ENCODE measurements around the gene OPCML. TPM values are rescaled to one million over a fixed set of nuclear protein-coding genes. Genes with fewer than 3 reads are reported as not detected.

OPCML gene
- total RNA-seq, 3 donors from 2014 or later: not detected

DNA sequence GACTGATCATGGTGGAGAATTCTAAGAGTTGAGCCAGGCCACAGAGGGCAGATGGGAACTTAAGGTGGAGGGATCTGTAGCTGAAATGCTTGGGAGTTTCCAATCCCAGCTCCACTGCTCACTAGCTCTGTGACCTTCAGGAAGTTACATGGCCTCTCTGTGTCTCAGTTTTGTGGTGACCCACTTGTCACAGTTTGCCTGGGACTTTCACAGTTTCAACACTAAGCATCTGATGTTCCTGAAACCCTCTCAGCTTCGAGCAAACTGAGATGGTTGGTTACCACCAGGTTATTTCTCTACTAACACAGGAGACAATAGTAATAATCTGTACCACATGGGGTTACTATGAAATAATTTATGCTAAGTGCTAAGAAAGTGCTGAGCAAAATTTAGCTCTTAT lies 505.3 kb downstream of the OPCML start:
- peaks cover 2% of the 10 kb centered on the region for H3K27me3 Mint-ChIP-seq (ENCODE audit: low read depth)

DNA sequence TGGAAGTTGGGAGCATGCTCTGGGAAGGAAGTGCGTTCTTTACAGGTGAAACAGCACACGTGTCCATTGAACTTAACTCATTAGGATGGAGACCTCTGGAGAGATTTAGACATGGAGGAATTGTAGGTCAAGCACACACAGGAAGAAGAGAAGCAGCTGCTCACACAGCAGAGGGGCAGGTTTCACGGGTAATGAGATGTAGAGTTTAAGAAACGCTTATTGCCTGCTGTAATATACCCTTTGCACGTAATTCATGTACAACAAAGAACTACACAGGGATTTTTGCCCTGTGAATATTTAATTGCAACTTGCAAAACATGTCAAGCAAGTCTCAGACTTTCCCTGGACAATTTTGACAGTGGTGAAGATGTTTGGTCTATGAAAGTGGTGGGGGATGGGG lies 508.0 kb downstream of the OPCML start:
- Mint-ChIP-seq H3K36me3 (ENCODE audit: insufficient read depth) (no peaks in the 10 kb centered on the region), H3K4me1 (ENCODE audit: low read depth) (no peaks in the 10 kb centered on the region), H3K4me3 (no peak overlapping the region), H3K27me3 (ENCODE audit: low read depth) (peaks cover 4% of the 10 kb centered on the region), H3K9me3 (peaks cover 4% of the 10 kb centered on the region)
- DNase-seq (no peak), ATAC-seq (no peak)

More for the DNA sequence above, 505.3 kb downstream of the OPCML start:
- DNase-seq (no peak), ATAC-seq (no peak)
- H3K9me3 Mint-ChIP-seq: peaks cover 4% of the 10 kb centered on the region
- no peaks in the 10 kb centered on the region for H3K4me1 Mint-ChIP-seq (ENCODE audit: low read depth)
- H3K36me3 Mint-ChIP-seq (ENCODE audit: insufficient read depth): no peaks in the 10 kb centered on the region
- H3K4me3 Mint-ChIP-seq: no peak overlapping the region

DNA sequence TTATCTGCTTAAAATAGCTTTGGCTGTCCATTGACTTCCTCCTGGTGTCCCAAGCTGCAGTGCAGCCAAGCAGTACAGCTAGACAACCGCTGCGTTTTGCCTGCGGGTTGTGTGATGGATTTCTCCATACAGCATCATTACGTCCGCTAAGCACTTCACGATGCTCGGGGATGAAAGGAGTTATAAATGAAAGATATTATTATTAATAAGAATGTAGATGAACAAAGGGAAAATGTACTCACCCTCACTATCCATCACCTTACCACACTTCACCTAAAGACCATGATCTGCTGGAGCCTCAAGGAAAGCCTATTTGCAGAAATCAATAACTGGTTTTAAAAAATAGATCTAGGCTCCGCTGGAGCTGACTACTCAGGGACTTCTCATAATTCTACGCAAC lies 509.1 kb downstream of the OPCML start:
- no peak overlapping the region for H3K4me3 Mint-ChIP-seq
- no peak for DNase-seq

DNA sequence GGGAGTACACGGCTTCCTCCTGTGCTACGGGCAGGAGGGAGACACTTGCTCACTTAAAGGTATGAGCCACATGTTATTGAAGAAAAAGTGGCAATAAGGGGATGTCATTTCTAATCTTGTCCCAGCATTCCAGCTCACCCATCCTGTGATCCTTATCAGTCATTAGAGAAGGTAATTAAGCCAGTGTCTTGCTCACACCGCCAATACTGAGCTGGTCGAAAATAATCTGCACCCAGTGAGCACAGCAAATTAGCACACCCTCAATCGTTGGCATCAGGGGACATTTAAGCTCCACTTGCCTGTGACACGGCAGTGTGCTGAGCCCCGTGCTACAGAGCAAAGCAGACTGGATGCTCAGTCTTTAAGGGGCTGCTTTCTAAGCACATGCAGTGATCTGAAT lies 510.7 kb downstream of the OPCML start:
- H3K36me3 Mint-ChIP-seq (ENCODE audit: insufficient read depth): no peaks in the 10 kb centered on the region
- DNase-seq (no peak), ATAC-seq (no peak)
- H3K4me1 Mint-ChIP-seq (ENCODE audit: low read depth): no peaks in the 10 kb centered on the region
- peaks cover 3% of the 10 kb centered on the region for H3K9me3 Mint-ChIP-seq
- peaks cover 4% of the 10 kb centered on the region for H3K27me3 Mint-ChIP-seq (ENCODE audit: low read depth)
- no peak overlapping the region for H3K4me3 Mint-ChIP-seq

More for the DNA sequence above, 509.1 kb downstream of the OPCML start:
- ATAC-seq: no peak
- no peaks in the 10 kb centered on the region for H3K4me1 Mint-ChIP-seq (ENCODE audit: low read depth)
- no peaks in the 10 kb centered on the region for H3K36me3 Mint-ChIP-seq (ENCODE audit: insufficient read depth)
- peaks cover 4% of the 10 kb centered on the region for H3K27me3 Mint-ChIP-seq (ENCODE audit: low read depth)
- peaks cover 4% of the 10 kb centered on the region for H3K9me3 Mint-ChIP-seq

DNA sequence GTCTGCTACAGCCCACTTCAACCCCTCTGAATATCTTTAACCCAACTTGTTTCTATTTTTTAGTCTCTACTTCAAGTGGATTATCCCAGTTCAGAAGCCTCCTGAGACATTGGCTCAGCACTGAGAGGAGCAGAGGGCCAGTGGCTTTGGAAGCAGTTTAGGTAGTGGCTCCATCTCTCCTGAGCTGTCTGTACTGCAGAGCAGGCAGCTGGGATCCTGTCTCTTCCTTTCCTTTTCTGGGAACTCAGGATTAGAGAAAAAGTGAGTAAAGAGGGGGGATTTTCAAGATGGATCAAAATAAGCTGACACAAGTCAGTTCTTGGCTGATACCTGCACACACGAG lies 512.0 kb downstream of the OPCML start:
- no peaks in the 10 kb centered on the region for H3K4me1 Mint-ChIP-seq (ENCODE audit: low read depth)
- H3K27me3 Mint-ChIP-seq (ENCODE audit: low read depth): peaks cover 2% of the 10 kb centered on the region
- ATAC-seq (no peak), DNase-seq (no peak)
- no peaks in the 10 kb centered on the region for H3K9me3 Mint-ChIP-seq
- no peak overlapping the region for H3K4me3 Mint-ChIP-seq
- no peaks in the 10 kb centered on the region for H3K36me3 Mint-ChIP-seq (ENCODE audit: insufficient read depth)

DNA sequence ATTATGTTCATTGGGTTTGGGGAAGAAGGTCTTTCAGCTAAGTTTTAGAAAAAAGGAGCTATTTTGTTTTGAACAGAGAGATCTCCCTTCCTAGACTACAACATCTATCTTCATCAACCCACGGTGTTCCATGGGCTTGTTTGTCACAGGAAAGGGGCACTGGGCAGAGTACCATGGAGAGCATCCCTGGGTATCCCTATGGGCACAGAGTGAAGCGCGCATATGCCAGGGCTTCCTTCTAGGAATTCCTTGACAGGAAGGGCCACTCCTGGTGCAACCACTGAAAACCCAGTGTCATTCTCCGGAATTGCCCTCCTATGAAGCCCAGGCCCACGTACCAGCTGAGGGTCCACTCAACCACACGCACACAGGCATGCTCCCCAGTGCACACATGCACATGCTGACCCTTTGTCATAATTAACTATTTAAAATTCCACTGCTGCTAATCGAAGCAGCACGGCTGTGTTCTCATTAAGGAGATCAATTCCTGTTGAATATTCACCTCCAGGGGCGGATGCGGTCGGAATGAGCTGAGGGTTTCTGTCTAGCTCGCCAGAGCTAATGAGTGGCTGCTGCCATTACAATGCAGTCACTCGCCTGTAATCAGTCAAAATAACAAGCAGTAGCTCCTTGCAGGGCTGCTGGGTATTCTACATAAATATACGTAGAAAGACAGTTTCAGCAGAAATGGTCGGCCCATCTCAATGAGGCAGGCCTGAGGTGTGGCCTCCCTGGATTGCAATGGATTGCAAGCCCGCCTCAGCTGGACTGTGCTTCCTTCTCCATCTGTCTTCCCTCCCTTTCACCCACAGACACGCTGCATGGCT lies 512.5 kb downstream of the OPCML start:
- Mint-ChIP-seq H3K9me3 (peaks cover 3% of the 10 kb centered on the region), H3K4me3 (no peak overlapping the region), H3K27me3 (ENCODE audit: low read depth) (peaks cover 2% of the 10 kb centered on the region), H3K4me1 (ENCODE audit: low read depth) (no peaks in the 10 kb centered on the region), H3K36me3 (ENCODE audit: insufficient read depth) (no peaks in the 10 kb centered on the region)
- DNase-seq (no peak), ATAC-seq (no peak)

DNA sequence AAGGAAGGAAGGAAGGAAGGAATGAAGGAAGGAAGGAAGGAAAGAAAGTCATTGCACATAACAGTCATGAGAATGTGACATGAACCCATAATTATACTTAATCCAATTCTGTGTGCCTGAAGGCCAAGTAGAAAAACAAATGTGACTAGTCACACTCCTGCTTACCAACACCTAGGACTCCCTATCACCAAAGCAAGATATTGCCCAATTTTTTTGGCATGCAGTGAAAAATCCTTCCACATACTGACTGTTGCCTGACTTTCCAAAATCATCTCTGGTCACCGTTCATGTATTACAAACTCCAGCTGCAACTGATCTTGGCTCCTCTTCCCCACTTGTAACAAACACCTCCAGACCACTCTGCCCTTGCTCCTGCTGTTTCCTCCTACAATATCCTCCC lies 516.8 kb downstream of the OPCML start:
- H3K4me3 Mint-ChIP-seq: no peak overlapping the region
- no peaks in the 10 kb centered on the region for H3K36me3 Mint-ChIP-seq (ENCODE audit: insufficient read depth)
- ATAC-seq (no peak), DNase-seq (no peak)
- peaks cover 2% of the 10 kb centered on the region for H3K27me3 Mint-ChIP-seq (ENCODE audit: low read depth)
- no peaks in the 10 kb centered on the region for H3K4me1 Mint-ChIP-seq (ENCODE audit: low read depth)
- peaks cover 3% of the 10 kb centered on the region for H3K9me3 Mint-ChIP-seq

DNA sequence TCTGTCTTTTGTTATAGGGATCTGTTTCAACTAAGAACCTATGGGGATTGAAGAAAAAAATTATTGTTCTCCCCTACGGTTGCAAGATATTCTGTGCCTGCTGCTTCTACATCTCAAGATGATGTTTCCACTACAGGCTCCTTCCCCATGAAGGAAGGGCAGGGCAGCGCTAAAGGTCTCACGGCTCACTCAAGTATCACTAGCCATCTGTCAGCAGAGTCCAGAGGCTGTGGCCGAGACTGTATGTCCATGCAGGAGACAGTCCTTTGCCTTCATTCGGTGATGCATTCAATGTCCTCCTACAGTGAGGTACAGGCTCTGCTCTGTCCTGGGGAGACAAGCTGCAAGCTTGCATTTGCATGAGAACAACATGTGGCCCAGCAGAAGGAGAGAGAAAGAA lies 518.0 kb downstream of the OPCML start:
- H3K4me1 Mint-ChIP-seq (ENCODE audit: low read depth): no peaks in the 10 kb centered on the region
- no peak for ATAC-seq
- DNase-seq: no peak
- H3K9me3 Mint-ChIP-seq: peaks cover 3% of the 10 kb centered on the region
- H3K27me3 Mint-ChIP-seq (ENCODE audit: low read depth): no peaks in the 10 kb centered on the region
- no peaks in the 10 kb centered on the region for H3K36me3 Mint-ChIP-seq (ENCODE audit: insufficient read depth)
- no peak overlapping the region for H3K4me3 Mint-ChIP-seq

DNA sequence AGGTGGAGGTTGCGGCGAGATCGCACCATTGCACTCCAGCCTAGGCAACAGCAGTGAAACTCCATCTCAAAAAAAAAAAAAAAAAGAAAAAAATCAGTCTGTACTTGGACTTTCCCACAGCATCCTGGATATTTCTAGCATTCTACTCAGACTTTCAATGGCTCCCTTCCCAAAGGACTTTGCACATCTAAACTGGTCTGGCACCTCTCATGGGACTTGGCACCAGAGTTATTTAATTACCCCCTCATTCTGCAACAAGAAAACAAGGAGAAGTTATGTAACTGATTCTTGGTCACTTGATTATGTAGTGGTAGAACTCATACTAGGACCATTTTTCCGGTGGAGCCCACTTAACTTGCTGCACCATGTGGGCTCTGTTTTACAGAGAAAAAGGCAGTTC lies 519.5 kb downstream of the OPCML start:
- no peaks in the 10 kb centered on the region for H3K4me1 Mint-ChIP-seq (ENCODE audit: low read depth)
- H3K36me3 Mint-ChIP-seq (ENCODE audit: insufficient read depth): no peaks in the 10 kb centered on the region
- ATAC-seq: no peak
- no peaks in the 10 kb centered on the region for H3K27me3 Mint-ChIP-seq (ENCODE audit: low read depth)
- DNase-seq: no peak
- H3K9me3 Mint-ChIP-seq: peaks cover 3% of the 10 kb centered on the region
- no peak overlapping the region for H3K4me3 Mint-ChIP-seq

DNA sequence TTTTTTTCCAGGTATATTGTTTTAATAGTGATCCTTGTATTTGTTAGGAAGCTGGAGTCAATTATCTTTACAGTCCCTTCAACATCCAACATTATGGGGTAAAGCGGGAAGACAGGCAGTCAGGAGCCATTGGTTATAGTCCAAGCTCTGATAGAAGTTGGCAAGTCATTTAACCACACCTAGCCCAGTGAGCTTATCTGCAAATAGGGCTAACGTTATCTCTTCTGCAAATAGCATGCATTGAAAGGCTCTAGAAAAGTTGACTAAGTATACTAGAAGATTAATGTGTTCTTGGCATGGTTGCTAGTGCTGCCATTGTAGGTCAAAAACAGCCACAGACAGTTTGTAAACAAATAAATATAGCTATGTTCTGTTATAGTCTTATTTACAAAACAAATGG lies 520.7 kb downstream of the OPCML start:
- H3K36me3 Mint-ChIP-seq (ENCODE audit: insufficient read depth): no peaks in the 10 kb centered on the region
- H3K27me3 Mint-ChIP-seq (ENCODE audit: low read depth): no peaks in the 10 kb centered on the region
- ATAC-seq (no peak), DNase-seq (no peak)
- H3K4me3 Mint-ChIP-seq: no peak overlapping the region
- H3K9me3 Mint-ChIP-seq: peaks cover 3% of the 10 kb centered on the region
- H3K4me1 Mint-ChIP-seq (ENCODE audit: low read depth): no peaks in the 10 kb centered on the region

DNA sequence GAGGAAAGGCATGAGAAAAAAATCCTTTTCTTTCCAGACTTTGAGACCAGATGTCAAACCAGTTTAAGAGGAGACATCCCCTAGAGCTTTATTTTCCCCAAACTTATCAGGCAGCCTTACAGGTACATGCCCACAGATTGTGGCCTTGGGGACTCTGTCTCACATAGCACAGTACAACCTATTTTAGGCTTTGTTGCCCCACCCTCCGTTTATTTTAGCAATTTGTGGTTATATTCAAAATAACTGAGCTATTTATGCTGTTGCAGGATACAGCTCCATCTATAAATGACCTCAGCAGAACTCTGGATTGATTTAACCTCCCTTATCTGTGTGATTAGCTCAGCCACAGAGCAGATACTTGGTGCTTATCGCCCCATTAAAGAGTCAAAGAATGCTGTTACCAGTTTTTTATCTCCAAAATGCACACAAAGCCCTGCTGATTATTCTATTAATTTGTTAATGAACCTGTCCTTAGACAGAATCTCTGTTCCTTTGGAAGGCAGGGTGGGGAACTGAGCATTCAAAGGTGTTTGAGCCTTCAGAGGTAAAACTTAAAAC lies 525.2 kb downstream of the OPCML start:
- DNase-seq (no peak), ATAC-seq (no peak)
- peaks cover 5% of the 10 kb centered on the region for H3K9me3 Mint-ChIP-seq
- no peak overlapping the region for H3K4me3 Mint-ChIP-seq
- H3K36me3 Mint-ChIP-seq (ENCODE audit: insufficient read depth): no peaks in the 10 kb centered on the region
- no peaks in the 10 kb centered on the region for H3K27me3 Mint-ChIP-seq (ENCODE audit: low read depth)
- no peaks in the 10 kb centered on the region for H3K4me1 Mint-ChIP-seq (ENCODE audit: low read depth)

DNA sequence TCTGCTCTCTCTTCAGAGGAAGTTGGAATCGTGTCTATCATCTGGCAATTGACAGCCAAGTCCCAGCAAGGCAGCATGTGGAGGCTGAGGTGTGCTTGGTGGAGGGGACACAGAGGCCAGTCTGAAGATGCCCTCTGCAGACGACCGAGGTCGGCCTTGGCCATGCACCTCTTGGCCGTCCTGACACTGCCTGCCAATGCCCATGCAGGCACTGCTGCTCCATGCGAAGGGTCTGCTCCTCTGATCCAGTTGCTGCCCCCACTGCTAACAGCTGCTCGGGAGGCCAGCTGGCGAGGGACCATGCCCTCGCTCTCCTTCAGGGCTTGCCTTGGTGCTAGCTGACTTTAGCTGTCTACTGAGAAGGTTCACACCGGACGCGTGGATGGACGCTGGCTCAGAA lies 527.9 kb downstream of the OPCML start:
- H3K4me3 Mint-ChIP-seq: no peak overlapping the region
- no peaks in the 10 kb centered on the region for H3K36me3 Mint-ChIP-seq (ENCODE audit: insufficient read depth)
- peaks cover 5% of the 10 kb centered on the region for H3K9me3 Mint-ChIP-seq
- H3K27me3 Mint-ChIP-seq (ENCODE audit: low read depth): no peaks in the 10 kb centered on the region
- no peak for ATAC-seq
- no peak for DNase-seq
- H3K4me1 Mint-ChIP-seq (ENCODE audit: low read depth): no peaks in the 10 kb centered on the region

DNA sequence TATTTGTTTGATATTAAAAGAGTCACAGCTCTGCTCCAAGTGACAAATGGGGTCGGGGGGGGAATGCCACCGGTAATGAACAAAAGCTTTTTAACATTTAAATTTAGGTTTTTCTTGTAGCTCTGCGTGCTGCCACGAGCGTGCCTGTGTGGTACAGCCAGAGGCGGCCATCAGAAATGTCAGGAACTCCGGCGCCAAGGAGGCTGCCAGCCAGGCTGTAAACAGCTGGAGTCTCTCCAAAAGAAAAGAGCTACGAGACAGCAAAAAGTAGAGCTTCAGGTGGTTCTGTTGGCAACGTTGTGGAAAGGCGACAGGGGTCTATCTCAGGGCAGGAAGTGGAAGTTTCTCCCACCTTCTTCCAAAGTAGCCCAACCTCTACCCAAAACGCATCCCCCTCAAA lies 532.8 kb downstream of the OPCML start:
- DNase-seq: no peak
- Mint-ChIP-seq H3K27me3 (ENCODE audit: low read depth) (peaks cover 6% of the 10 kb centered on the region), H3K9me3 (no peaks in the 10 kb centered on the region), H3K4me3 (no peak overlapping the region), H3K36me3 (ENCODE audit: insufficient read depth) (no peaks in the 10 kb centered on the region), H3K4me1 (ENCODE audit: low read depth) (no peaks in the 10 kb centered on the region)
- ATAC-seq: no peak

DNA sequence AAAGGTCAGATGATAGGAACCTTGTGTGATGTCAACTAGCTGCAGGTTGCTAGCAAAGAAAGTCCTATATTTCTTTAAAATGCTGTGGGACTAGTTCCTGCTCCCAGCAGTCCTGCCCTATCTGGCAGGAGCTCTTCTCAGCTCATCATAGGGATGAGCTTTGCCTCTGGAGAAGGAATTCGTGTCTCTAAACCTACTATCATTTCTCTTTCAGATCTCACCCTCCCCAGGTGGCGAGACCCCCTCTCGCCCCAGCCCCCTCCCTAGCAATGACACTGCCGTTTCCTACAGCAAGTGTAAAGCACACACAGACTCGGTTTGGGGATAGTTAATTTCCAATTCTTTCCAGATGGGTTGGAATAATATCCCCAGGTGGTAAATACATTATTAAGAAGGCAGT lies 533.3 kb downstream of the OPCML start:
- no peak overlapping the region for H3K4me3 Mint-ChIP-seq
- no peak for DNase-seq
- ATAC-seq: no peak
- H3K9me3 Mint-ChIP-seq: no peaks in the 10 kb centered on the region
- H3K4me1 Mint-ChIP-seq (ENCODE audit: low read depth): no peaks in the 10 kb centered on the region
- H3K36me3 Mint-ChIP-seq (ENCODE audit: insufficient read depth): no peaks in the 10 kb centered on the region
- H3K27me3 Mint-ChIP-seq (ENCODE audit: low read depth): peaks cover 7% of the 10 kb centered on the region

DNA sequence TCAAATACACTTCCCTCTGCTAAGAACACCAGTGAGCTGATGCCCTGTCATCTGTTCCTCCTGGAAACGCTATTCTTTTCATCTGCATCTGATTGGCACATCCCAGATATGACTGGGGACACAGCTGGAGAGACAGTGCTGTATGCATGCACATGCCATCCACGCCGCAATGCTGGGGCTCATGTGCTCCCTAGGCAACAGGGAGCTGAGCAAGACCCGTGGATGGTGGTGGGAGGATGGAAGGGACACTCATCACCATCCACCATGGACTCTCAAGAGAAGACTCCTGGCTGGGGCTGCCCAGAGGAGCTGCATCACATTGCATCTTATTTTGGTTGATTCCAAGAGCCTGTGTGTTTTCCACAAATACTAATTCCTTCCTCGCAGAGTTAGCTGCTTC lies 534.9 kb downstream of the OPCML start:
- H3K36me3 Mint-ChIP-seq (ENCODE audit: insufficient read depth): no peaks in the 10 kb centered on the region
- no peaks in the 10 kb centered on the region for H3K4me1 Mint-ChIP-seq (ENCODE audit: low read depth)
- no peak for DNase-seq
- H3K9me3 Mint-ChIP-seq: no peaks in the 10 kb centered on the region
- H3K27me3 Mint-ChIP-seq (ENCODE audit: low read depth): peaks cover 14% of the 10 kb centered on the region
- H3K4me3 Mint-ChIP-seq: no peak overlapping the region
- no peak for ATAC-seq
